HG02759 (cell line): ENCODE results near the gene LPCAT1.
A peak's percentile ranks its signal among the peaks of the same experiment; 100 is the strongest.

Experiments used
- ATAC-seq: cut with Tn5 transposase; IDR thresholded peaks from one replicate; pipeline ENCODE4 v1.9.1; 2021; ENCODE audit warnings: mild to moderate bottlenecking, moderate library complexity; ENCODE audit not compliant: unreplicated experiment

LPCAT1 gene

GRCh38 chr5:1498623-1499416, 24.9 kb downstream of the LPCAT1 start:
- peak; percentile 48 for ATAC-seq

- ATAC-seq, result peak; percentile 22
Observed at GRCh38 chr5:1497795-1498622, 25.8 kb downstream of the LPCAT1 start.

GRCh38 chr5:1497242-1497777, 26.4 kb downstream of the LPCAT1 start:
- ATAC-seq, result peak; percentile 31

- no peak for ATAC-seq
Observed at GRCh38 chr5:1495525-1495897, 28.2 kb downstream of the LPCAT1 start.

DNA sequence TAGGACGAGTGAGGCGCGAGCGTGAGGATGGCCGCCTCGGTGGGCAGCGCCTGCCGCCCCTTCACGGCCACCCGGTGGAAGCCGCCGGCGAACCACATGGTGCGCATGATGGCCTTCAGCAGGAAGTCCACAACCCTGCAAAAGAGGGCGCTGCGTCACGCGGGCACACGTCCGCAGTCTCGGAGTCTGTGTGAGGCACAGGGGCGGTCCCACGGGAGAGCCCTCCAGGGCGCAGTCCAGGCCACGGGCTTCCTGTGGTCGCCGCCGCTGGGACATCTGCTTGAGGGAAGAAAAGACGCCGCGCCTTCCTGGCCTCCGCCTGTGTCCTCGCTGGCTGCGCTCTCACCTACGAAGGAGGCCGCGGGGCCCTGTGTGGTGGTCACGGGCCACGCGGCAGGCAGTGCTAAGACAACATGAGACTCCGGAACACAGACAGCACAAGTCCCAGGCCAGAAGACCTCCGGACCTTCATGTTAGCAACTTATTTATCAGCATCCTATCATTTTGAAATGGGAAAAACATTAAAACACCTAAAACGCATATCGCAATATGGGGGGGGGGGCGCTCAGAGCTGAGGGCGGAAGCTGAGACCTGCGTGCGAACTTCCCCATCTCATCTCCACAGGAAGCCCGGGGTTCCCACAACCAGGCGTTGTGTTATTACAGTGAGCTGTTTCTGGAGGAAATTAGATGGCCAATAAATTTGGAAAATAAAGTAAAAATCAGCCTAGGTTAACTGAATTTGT, 28.8 kb downstream of the LPCAT1 start:
- peak; percentile 37 for ATAC-seq

DNA sequence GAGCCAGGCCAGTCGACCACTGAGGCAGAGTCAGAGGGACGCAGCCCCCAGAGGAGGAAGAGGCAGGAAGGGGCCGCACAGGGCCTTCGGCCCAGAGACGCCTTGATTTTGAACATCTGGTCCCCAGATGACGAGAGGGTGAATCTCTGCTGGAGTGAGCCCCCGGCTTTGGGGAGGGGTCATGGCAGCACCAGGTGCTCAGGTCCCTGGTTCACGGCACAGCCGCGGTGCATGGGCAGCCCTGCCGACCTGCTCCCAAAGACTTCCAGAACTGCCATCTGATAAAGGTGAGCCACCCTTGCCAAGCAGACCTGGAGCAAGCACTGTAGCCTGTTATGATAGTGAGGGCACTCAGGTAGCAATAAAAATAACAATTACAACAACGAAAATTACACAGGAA, 29.8 kb downstream of the LPCAT1 start:
- no peak for ATAC-seq

DNA sequence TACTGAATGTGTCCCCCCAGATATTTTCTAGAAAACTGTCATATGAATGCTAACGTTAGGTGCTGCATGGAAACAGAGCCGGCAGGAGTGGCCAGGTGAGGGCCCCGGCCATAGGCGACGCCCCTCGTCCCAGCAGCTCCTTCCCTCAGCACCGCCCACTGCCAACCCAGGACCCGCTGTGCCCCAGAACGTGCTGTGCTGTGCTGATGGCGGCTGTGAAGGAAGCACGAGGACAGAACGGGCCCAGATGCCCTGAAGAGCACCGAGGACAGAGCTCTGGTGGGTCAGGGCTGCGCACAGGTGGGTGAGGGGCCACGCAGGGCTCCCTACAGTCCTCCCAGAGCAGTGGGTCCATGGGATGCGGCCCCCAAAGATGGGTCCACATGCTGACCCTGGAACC, 30.3 kb downstream of the LPCAT1 start:
- ATAC-seq, result no peak

DNA sequence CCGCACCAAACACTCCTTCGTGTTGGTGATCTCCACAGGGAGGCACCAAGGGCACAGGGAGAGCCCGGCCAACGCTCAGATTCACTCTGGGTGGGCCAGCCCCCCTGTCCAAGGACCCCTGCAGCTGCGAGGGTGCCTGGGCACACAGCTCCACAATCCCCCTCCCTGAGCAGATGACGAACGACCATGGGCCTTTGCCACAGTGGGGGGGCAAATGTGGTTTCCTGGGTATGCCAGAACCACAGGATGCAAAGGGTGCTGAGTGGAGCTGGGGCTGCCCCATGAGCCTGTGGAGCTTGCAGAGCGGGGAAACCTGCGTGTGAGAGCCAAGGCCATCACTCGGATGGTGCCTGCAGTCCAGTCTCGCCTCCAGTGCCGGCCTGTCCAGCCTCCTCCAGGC, 31.0 kb downstream of the LPCAT1 start:
- ATAC-seq, result no peak

DNA sequence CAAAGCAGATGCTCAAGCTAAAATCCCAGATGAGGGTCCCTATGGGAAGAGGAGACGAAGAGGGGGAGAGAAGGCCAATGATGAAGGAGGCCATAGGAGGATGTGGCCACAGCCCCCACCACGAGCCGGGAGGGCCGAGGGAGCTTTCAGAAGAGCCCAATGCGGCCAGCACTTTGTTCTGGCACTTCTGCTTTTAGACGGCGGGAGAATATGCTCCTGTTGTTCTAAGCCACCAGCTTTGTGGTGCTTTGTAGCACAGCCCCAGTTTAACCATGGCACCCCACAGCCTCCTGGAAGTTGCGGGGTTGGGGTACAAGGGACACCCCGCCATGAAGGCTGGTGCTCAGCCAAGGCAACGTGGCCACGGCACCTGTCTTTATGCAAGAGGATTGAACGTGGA, 33.4 kb downstream of the LPCAT1 start:
- no peak for ATAC-seq

GRCh38 chr5:1489754-1490153, 34.0 kb downstream of the LPCAT1 start:
- ATAC-seq, result no peak

DNA sequence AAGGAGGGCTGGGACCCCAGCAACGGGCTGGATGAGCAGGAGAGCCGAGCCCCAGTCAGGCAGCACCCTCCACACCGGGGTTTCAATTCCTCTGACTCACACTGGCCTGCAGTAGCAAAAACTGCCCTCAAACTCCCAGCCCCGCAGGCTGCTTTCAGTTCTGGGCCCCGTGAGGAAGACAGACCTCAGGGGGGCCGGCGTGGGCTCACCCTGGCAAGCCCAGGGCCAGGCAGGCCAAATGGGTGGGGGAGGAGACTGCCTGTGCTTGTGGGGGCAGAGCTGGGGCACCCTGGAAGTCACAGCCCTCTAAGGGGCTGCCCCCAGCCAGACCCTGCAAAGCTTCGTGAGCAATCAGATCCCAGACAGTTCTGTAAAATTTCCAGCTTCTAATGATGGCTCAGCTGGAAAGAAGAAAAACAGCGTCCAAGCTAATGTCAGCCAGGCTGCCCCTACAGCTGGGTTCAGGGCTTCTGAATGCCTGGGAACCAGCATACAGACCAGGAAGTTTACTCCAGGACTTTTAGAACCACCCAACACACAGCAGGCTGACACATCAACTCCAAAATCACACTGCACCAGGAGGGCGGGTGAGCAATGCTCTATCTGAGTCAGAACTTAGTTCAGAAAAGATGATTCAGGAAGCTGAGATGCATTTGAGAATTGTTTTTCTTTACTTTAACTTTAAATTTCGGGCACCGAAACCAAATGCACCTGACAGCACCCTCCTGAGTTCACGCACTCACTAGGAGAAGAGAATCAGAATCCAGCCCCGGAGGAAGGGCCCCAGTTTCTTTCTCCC, 34.7 kb downstream of the LPCAT1 start:
- ATAC-seq, result peak; percentile 56

- no peak for ATAC-seq
Observed at GRCh38 chr5:1487079-1487764, 36.5 kb downstream of the LPCAT1 start.

DNA sequence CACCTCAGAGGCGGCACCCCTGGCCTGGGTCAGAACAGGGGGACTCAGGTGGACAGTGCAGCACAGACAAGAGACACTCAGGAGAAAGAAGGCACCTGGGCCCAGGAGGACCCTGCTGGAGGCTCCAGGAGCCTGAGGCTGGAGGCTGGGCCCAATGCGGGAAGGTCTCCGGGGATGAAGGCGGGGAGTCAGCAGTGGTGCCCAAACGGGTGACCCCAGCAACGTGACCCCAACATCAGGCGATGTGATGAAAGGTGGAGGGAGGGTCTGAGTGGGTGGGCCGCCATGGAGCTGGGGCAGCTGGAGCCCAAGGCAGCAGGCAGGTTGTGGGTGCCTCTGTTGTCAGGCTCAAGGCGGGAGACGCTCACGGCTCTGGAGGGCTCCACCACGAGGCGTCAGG, 37.5 kb downstream of the LPCAT1 start:
- no peak for ATAC-seq

GRCh38 chr5:1485579-1486118, 38.1 kb downstream of the LPCAT1 start:
- ATAC-seq, result no peak

- peak; percentile 60 for ATAC-seq
Observed at GRCh38 chr5:1484730-1485578, 38.8 kb downstream of the LPCAT1 start.

- no peak for ATAC-seq
Observed at GRCh38 chr5:1483856-1484729, 39.7 kb downstream of the LPCAT1 start.

DNA sequence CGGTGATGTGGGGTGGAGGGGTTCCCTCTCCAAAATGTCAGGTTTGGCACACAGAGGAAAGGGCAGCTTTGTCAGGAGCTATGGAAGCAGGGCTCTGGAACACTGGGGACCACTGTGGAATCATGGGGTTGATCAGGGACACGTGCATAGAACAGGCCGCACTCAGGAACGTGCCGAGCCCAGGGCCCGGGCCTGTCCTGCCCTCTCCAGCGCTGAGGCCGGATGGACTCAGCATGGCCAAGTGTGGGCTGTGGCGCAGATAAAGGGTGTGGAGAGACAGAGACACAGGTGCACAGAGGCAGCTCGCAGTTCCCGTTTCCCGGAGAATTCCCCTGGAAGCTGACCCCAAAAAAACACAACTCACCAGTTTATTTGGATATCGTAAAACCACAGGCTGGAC, 40.7 kb downstream of the LPCAT1 start:
- ATAC-seq, result no peak

- ATAC-seq, result no peak
Observed at GRCh38 chr5:1481959-1482331, 41.8 kb downstream of the LPCAT1 start.
